GM21381 (cell line): Measurements from ENCODE around the gene TBL1X.

Experiments
- ATAC-seq: cut with Tn5 transposase; IDR thresholded peaks from one replicate; pipeline ENCODE4 v1.9.1; 2021; ENCODE audit warnings: mild to moderate bottlenecking, moderate library complexity; ENCODE audit not compliant: unreplicated experiment

Gene TBL1X

GRCh38 chrX:9690046-9690445, 225.2 kb downstream of the TBL1X start:
- ATAC-seq, result no peak

DNA sequence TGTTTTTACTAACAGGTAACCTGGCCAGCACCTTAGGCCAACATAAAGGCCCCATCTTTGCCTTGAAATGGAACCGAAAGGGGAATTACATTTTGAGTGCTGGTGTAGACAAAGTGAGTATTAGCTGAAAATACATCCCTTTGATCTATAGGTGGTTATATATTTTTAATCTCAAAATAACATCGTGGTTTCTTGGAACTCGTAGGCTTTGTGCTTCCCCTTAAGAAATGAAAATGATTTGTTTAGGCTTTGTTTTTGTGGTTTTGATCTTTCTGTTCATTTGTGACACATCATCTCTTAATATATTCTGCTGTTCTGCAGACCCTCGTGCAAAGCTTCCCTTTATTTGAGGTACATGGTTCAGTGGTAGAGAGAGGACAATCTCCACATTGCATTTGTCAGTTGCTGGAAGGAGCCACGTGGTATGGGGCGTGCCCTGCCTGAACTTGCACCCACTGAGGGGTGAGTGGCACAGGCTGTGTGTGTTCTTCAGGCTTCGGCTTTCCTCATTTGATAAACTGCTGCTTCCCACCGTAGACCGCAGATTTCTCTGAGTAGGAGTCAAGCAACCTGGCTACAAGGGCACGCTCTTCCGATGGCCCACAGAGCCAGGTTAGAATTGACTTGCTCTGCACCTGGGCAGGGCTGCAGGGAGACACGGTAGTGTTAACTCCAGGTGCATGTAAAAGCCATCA, 228.6 kb downstream of the TBL1X start:
- ATAC-seq, result no peak

DNA sequence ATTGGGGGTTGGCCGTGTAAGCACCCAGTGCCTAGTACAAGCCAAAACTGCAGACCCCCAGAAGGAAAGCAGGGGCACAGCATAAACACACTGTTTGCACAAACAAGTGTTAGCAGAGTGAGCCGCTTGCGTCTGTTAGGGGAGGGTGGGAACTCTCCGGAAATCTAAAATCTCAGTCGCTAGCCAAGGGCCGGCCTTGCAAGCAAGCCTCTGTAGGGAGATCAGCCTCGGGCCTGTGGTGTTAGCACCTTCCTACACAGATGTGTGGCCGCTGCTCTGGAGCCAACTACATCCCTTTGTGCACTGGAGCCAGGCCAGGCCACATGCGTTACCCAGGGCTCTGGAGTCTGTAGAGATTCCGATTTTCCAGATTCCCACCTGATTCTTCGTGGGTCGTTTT, 233.7 kb downstream of the TBL1X start:
- ATAC-seq, result no peak

DNA sequence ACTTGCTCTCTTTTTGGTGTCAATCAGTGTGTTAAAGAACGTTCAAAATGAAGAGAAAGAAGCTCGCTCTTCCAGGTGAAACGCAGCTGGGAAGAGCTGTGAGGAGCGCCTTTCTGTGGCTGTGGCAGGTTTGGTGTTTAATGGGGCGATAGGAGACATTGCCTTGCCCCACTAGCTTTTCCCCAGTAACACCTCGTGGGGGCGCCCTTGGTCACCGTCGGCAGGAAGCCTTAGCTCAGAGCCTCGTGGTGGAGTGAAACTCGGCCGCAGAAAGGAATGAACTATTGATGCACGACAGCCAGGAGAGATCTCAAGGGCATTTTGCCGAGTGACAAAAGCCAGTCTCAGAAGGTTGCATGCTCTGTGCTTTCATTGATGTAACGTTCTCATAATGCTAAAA, 235.7 kb downstream of the TBL1X start:
- no peak for ATAC-seq

- ATAC-seq, result no peak
Measured at GRCh38 chrX:9701790-9702189, 236.9 kb downstream of the TBL1X start.

DNA sequence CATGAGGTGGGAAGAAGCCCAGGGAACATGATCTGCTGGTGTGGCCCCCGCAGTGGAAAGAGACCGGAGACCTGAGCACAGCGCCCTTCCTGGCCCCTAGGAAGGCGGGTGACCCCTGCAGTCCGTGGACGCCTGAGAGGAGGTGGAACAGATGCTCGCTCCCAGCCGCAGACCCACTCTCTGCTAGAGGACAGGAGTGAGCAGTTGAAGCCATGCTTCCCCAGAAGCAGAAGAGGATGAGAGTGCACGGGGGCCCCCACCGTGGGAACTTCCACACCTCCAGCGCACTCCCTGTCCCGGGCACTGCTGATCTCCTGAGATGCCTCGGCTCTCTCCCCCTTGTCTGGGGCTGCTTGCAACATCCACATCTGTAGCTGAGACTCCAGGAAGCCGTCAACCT, 238.5 kb downstream of the TBL1X start:
- no peak for ATAC-seq

DNA sequence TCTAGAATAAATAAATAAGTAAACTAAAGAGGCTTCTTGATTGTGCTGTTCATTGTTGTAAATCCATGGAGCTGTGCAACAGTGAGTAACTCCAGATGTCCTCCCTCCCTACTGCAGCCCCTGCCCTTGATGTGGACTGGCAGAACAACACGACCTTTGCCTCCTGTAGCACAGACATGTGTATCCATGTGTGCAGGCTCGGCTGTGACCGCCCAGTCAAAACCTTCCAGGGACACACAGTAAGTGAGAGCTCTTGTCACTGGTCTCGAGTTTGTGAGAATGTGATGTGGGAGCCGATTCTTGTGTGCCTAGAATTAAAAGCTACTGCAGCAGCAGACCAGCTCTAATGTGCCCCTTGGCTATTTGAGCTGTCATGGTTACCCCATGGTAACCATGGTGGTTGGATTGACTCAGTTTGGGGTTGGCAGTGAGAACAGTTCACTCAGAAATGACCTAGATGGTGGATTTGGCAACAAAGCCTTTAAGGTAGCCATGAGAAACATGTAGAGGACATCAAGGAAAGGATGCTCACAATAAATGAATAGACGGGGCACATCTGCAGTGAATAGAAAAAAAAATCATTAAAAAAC, 240.1 kb downstream of the TBL1X start:
- ATAC-seq, result no peak

- ATAC-seq, result no peak
Measured at GRCh38 chrX:9706421-9706820, 241.6 kb downstream of the TBL1X start.

DNA sequence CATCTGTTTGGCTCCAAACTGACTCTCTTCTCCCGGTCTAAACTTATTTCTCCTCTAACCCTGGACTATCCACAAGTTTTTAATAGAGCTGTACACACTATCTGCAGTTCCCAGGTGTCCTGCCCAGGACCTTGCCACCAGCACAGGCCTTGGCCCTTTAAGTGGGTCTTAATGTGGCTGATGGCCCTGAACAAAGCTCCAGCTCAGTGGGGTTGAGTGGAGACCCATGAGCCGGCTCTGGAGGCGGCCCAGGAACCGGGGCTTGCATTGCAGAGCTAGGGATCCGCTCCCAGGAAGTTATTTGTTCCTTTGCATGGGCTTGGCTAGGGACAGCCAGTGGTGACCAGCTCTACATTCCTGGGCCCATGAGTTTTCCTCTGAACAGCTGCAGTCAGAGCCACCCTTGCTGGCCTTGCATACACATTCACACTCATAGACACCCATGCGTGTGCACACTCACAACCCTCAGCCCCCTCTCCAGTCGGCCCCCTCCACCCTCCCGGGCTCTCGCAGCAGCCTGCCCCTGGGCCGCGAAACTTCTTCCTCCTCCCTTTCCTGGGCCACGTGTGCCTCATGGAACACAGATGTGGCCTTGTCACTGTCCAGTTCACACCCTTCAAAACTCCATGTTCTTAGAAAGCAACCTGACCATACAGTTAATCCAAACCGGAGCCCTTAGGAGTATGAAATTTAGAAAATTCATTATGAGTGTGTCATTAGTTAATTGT, 242.6 kb downstream of the TBL1X start:
- ATAC-seq, result no peak

GRCh38 chrX:9708086-9708485, 243.2 kb downstream of the TBL1X start:
- no peak for ATAC-seq

GRCh38 chrX:9708923-9709553, 244.2 kb downstream of the TBL1X start:
- ATAC-seq, result peak; percentile 86

DNA sequence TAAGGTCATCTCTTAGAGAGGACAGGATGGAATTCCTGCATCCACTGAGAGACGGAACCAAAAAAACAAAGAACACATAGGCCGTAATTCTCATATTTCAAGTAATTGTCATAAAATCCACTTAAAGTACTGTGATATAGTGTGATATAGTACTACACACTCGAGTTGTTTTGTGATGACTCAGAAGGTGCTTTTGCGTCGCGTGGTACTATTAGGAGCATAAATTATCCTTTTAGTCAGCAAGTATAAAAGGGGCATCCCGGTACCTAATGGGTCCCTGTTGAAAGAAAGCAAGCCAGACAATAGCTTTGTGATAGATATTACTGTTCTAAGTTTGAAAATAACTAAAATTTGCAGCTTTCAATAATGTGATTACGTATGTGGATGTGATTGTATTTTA, 245.5 kb downstream of the TBL1X start:
- ATAC-seq, result no peak

DNA sequence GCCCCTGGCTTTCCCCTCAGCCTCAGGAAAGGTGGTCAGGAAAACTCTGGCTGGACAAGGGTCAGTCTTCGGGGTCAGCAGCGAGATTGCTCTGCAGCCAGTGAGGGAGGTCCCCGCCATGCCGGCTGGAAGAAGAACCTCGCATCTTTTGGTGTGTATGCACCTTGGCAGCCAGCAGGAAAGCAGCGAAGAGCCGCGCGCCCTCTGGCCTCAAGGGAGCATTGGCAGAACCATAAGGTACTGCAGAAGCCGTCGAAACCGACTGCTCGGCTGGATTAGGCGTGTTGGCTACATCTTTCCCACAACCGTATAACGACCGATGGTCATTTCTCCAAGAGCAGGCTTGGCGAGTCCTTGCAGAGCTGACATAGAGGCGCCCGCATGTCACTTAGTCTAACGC, 252.5 kb downstream of the TBL1X start:
- no peak for ATAC-seq

GRCh38 chrX:9724711-9725110, 259.9 kb downstream of the TBL1X start:
- ATAC-seq, result no peak

DNA sequence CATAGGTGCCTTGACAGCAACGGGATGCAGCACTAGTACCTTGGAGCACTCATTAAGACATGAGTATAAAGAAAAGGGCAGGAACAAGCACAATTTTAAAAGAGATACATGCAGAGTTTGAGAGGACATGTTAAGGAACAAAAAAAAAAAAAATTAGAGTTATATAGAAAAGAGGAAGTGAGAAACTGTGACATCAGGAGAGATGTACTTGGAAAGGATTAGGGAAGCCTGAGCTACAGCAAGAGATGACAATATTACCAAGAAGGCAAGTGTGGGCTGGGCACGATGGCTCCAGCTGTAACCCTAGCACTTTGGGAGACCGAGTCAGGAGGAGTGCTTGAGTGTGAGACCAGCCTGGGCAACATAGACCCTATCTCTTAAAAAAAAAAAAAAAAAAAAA, 263.4 kb downstream of the TBL1X start:
- ATAC-seq, result no peak

DNA sequence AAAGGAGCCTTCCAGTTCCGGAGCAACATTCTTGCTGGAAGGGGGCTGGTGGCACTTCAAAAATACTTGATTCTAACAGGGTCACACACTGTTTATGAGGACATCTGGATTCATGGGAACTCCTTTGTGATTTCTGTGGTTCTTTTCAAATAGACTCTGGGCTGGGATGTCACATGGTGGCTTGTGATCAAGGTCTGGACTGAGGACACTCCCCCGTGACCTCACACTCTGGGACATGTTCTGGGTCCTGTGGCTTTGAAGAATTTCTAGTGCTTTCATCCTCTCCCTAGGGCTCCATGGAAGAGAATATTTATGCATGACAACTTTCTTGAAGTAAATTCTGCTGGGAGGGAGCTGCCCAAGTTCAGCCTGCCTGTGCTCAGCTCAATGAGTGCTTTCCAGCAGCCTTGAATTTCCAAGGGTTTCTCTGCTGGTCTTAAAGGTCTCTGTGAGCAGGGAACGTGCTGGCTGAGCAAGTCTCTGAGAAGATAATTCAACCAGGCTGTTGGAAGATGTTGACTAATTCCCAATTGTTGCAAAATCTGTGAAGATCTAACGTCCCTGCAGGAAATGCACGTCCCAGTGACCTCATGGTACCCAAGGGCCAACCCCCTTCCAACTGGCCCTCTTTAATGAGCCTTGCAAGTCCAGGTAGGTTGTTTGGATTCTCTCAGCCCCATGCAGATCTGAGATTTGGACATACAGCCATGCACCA, 264.5 kb downstream of the TBL1X start:
- no peak for ATAC-seq

- ATAC-seq, result no peak
Measured at GRCh38 chrX:9730078-9730477, 265.2 kb downstream of the TBL1X start.

- ATAC-seq, result no peak
Measured at GRCh38 chrX:9730752-9731151, 265.9 kb downstream of the TBL1X start.

GRCh38 chrX:9737363-9737762, 272.5 kb downstream of the TBL1X start:
- no peak for ATAC-seq

GRCh38 chrX:9738151-9738550, 273.3 kb downstream of the TBL1X start:
- no peak for ATAC-seq

GRCh38 chrX:9739130-9739529, 274.3 kb downstream of the TBL1X start:
- ATAC-seq, result no peak
